K562 (cell line): ENCODE measurements around the gene NET1. TPM values are rescaled to one million over a fixed set of nuclear protein-coding genes. Genes with fewer than 3 reads are reported as not detected.

ENCODE experiments used
- ATAC-seq: fragments of 200-7000 bp; cut with Tn5 transposase; 3 replicates; pipeline ENCODE4 v1.9.1; 2020; ENCODE audit warnings: moderate library complexity
- BruUV-seq: library from RNA; stranded (reverse); fragments of 400-500 nt; replicated peaks from 2 replicates; lab custom pipeline; 2021; lab: Mats Ljungman, UMichigan
- CTCF ChIA-PET: fragments of 300-600 bp; formaldehyde crosslinking; extraction: SDS; loops from one replicate; lab custom pipeline; 2021; ENCODE audit warnings: low intra/inter-chr PET ratio; lab: Yijun Ruan, JAX
- POLR2A ChIA-PET: fragments of 300-600, 350-650 bp; sonication (Branson Sonifier 250); formaldehyde crosslinking; extraction: SDS; loops from one replicate; lab custom pipeline; 2021; ENCODE audit warnings: antibody characterized with exemption, inconsistent platforms; lab: Yijun Ruan, JAX
- DNase-seq, 4 experiments: peaks; one replicate each; pipeline versions ENCODE4 v3.0.0 to v3.0.0-alpha.2; 2011 to 2018; ENCODE audit warnings: low spot score in 3 of 4, mixed read lengths in 3 of 4; ENCODE audit errors: extremely low read depth in 1 of 4
- FAIRE-seq: peaks from 2 replicates; lab custom pipeline; 2011; peaks lifted over from hg19 to GRCh38; lab: Jason Lieb, UNC
- H2AFZ ChIP-seq: 2 replicates; pipeline ENCODE4 v1.6.0; 2011; ENCODE audit warnings: low read depth, low read length, control low read depth, inconsistent platforms
- H3K27ac ChIP-seq: fragments of 200-600 bp; 3 replicates; pipeline ENCODE4 v1.8.0; 2011; ENCODE audit warnings: low read depth, mild to moderate bottlenecking, control low read depth, inconsistent platforms, low read length, moderate library complexity, mixed read lengths; ENCODE audit errors: extremely low read depth
- H3K27me3 ChIP-seq, 2 experiments: fragments of 300-600 bp in 1 of 2; 2 replicates in 1 of 2; 3 replicates in 1 of 2; pipeline versions ENCODE4 v1.6.0 to v1.8.0; 2011; ENCODE audit warnings: inconsistent platforms in 2 of 2, low read length in 2 of 2, mild to moderate bottlenecking in 1 of 2, mixed read lengths in 1 of 2, moderate library complexity in 1 of 2; ENCODE audit not compliant: control insufficient read depth in 2 of 2, insufficient read depth in 2 of 2
- H3K36me3 ChIP-seq: fragments of 300-600 bp; 3 replicates; pipeline ENCODE4 v1.8.0; 2011; ENCODE audit warnings: mild to moderate bottlenecking, low read length, inconsistent platforms; ENCODE audit not compliant: control insufficient read depth, insufficient read depth
- H3K4me1 ChIP-seq, 2 experiments: fragments of 200-600 bp in 1 of 2; replicated peaks in 1 of 2; 2 replicates in 1 of 2; 3 replicates in 1 of 2; pipeline versions ENCODE4 v1.5.1 to v1.8.0; 2011; ENCODE audit warnings: inconsistent platforms in 2 of 2, low read length in 2 of 2, mild to moderate bottlenecking in 1 of 2, mixed read lengths in 1 of 2, moderate library complexity in 1 of 2; ENCODE audit not compliant: control insufficient read depth in 2 of 2, insufficient read depth in 2 of 2
- H3K4me2 ChIP-seq: 2 replicates; pipeline ENCODE4 v1.6.1; 2011; ENCODE audit warnings: low read length, control low read depth, inconsistent platforms, mixed read lengths; ENCODE audit not compliant: insufficient read depth
- H3K4me3 ChIP-seq: fragments of 200-600 bp; sonication (generic), shearing (Covaris generic); 2 replicates; pipeline ENCODE4 v1.5.1; 2016; ENCODE audit warnings: control low read depth, inconsistent platforms
- H3K79me2 ChIP-seq: fragments of 200-600 bp; 3 replicates; pipeline ENCODE4 v1.8.0; 2011; ENCODE audit warnings: low read length, inconsistent platforms; ENCODE audit not compliant: control insufficient read depth, insufficient read depth
- H3K9ac ChIP-seq, 2 experiments: 2 replicates each; pipeline versions ENCODE4 v1.6.0 to v1.6.1; 2011; ENCODE audit warnings: low read depth in 2 of 2, low read length in 2 of 2, control low read depth in 1 of 2, inconsistent platforms in 1 of 2, mild to moderate bottlenecking in 1 of 2, mixed read lengths in 1 of 2; ENCODE audit not compliant: insufficient read depth in 1 of 2
- H3K9me1 ChIP-seq: one replicate; pipeline ENCODE4 v1.6.0; 2011; ENCODE audit warnings: inconsistent platforms, mild to moderate bottlenecking, low read length, moderate library complexity; ENCODE audit not compliant: control insufficient read depth, insufficient read depth
- H3K9me3 ChIP-seq: replicated peaks from 2 replicates; pipeline ENCODE4 v1.5.1; 2011; ENCODE audit warnings: low read depth, low read length, inconsistent platforms; ENCODE audit not compliant: control insufficient read depth, insufficient read depth
- H4K20me1 ChIP-seq: replicated peaks from 2 replicates; pipeline ENCODE4 v1.6.1; 2011; ENCODE audit warnings: low read length, inconsistent platforms, mixed read lengths; ENCODE audit not compliant: control insufficient read depth, insufficient read depth
- ATF7 ChIP-seq: fragments of 450-650 bp; IDR thresholded peaks from 2 replicates; pipeline ENCODE4 v1.7.1; 2014; ENCODE audit warnings: mild to moderate bottlenecking, moderate library complexity
- HNRNPLL ChIP-seq: fragments of 200-400 bp; formaldehyde crosslinking; IDR thresholded peaks from 2 replicates; pipeline ENCODE4 v1.6.1; 2017; ENCODE audit warnings: low read length, low read depth, mild to moderate bottlenecking; ENCODE audit not compliant: poor library complexity, severe bottlenecking
- MAFF ChIP-seq: IDR thresholded peaks from 2 replicates; pipeline ENCODE4 v1.6.1; 2012; ENCODE audit warnings: low read length, improper control_type of control experiment
- ZNF121 ChIP-seq: sonication (generic); formaldehyde crosslinking; conservative IDR thresholded peaks from 2 replicates; pipeline ENCODE4 v1.8.0; 2022; ENCODE audit warnings: missing genetic modification reagents
- WGBS: fragments of 100-300 bp; shearing (Covaris generic); methylation state at CpG from one replicate; pipeline ENCODE4 v1.1.6; 2016; ENCODE audit warnings: low coverage, mixed read lengths; ENCODE audit not compliant: insufficient coverage; ENCODE audit errors: missing lambda C conversion rate; 5-methylcytosine and 5-hydroxymethylcytosine counted together
- in situ Hi-C: fragments of 300-500 bp; cut with MboI; formaldehyde crosslinking; loops from 4 replicates; pipeline ENCODE4 v1.15.0; 2018; ENCODE audit warnings: inconsistent platforms, mixed read lengths
- intact Hi-C: fragments of 100-400 bp; cut with micrococcal nuclease; formaldehyde crosslinking; loops from 2 replicates; pipeline ENCODE4 v1.14.2; 2022
- polyA plus RNA-seq, 8 experiments: library from polyadenylated mRNA; depleted of rRNA in 4 of 8; stranded (reverse) in 5 of 8; unstranded in 3 of 8; fragments of >200 nt; fragmentation: Nextera tagmentation in 2 of 8; fragmentation: Illumina TruSeq in 1 of 8; extraction: Ambion mirVana in 2 of 8; extraction: Trizol in 1 of 8; gene quantifications; 2 replicates each; pipeline versions ENCODE4 v1.2.1 to v1.2.3, GENCODE V29; 2011 to 2014; ENCODE audit warnings: inconsistent platforms in 1 of 8, missing spikeins in 1 of 8
- total RNA-seq, 7 experiments: library from RNA; depleted of rRNA in 6 of 7; stranded (reverse); fragments of >200 nt in 6 of 7; fragmentation: Illumina TruSeq in 2 of 7; extraction: Trizol in 2 of 7; gene quantifications; 2 replicates each; pipeline versions ENCODE4 v1.2.1 to v1.2.3, GENCODE V29; 2011 to 2021; ENCODE audit warnings: low replicate concordance in 1 of 7
- TF ChIP-seq, protein P1 (sequence below), 3 experiments: fragments of 200-800 bp in 1 of 3; fragments of 250-450 bp in 1 of 3; fragments of 450-650 bp in 1 of 3; sonication (Bioruptor Pico) in 1 of 3; sonication (Bioruptor generic) in 1 of 3; formaldehyde crosslinking in 1 of 3; IDR thresholded peaks; 2 replicates each; pipeline versions ENCODE4 v1.6.1 to v1.8.0; 2016 to 2022; ENCODE audit warnings: mild to moderate bottlenecking in 2 of 3, missing genetic modification characterization in 2 of 3, missing compliant biosample characterization in 1 of 3, moderate library complexity in 1 of 3
- TF ChIP-seq, protein P2 (sequence below), 2 experiments: IDR thresholded peaks in 1 of 2; conservative IDR thresholded peaks in 1 of 2; 2 replicates each; pipeline ENCODE4 v1.6.1; 2016; ENCODE audit warnings: low read depth in 2 of 2, mild to moderate bottlenecking in 1 of 2, missing compliant biosample characterization in 1 of 2, missing genetic modification characterization in 1 of 2, moderate library complexity in 1 of 2

Gene NET1
- total and polyA plus RNA-seq, 9 of the 15 experiments (the other 6 are each of a cell fraction or from before 2014, with no cell fraction given): 47.4 to 258 (median 106) TPM

GRCh38 chr10:5400468-5401240 lies 11.7 kb upstream of the NET1 start:
- FAIRE-seq: no peak

More at GRCh38 chr10:5400468-5401240, 11.7 kb upstream of the NET1 start:
- Histone ChIP-seq H2AFZ (no peak overlapping the region), H3K27me3 (no peaks in the 10 kb centered on the region), H3K9me1 (no peaks in the 10 kb centered on the region), H3K4me3 (no peak overlapping the region), H3K27ac (no peak overlapping the region), H3K36me3 (no peaks in the 10 kb centered on the region; the same call in 2 of the 3 replicates), H3K9me3 (no peaks in the 10 kb centered on the region), H3K79me2 (no peaks in the 10 kb centered on the region), H3K4me1 (peaks cover 2 to 21% of the 10 kb centered on the region in 2 experiments; a peak in 3 of 5 replicates), H3K9ac (no peak overlapping the region), H3K4me2 (no peak overlapping the region), H4K20me1 (no peaks in the 10 kb centered on the region)
- BruUV-seq: no TSS peak
- intact Hi-C loops: no loop called here
- ChIA-PET CTCF (no interaction called here), POLR2A (interaction anchor here (1.0 kb wide), 1 partner anchor 574 kb away, joined by 3 read pairs; the partner anchor contains the start of gene AKR1E2)
- DNase-seq: no peak
- no peak for ATAC-seq
- 78% methylated on average over 9 of the region's 9 CpGs for WGBS
- in situ Hi-C loops: no loop called here
- TF ChIP-seq, protein P1, sequence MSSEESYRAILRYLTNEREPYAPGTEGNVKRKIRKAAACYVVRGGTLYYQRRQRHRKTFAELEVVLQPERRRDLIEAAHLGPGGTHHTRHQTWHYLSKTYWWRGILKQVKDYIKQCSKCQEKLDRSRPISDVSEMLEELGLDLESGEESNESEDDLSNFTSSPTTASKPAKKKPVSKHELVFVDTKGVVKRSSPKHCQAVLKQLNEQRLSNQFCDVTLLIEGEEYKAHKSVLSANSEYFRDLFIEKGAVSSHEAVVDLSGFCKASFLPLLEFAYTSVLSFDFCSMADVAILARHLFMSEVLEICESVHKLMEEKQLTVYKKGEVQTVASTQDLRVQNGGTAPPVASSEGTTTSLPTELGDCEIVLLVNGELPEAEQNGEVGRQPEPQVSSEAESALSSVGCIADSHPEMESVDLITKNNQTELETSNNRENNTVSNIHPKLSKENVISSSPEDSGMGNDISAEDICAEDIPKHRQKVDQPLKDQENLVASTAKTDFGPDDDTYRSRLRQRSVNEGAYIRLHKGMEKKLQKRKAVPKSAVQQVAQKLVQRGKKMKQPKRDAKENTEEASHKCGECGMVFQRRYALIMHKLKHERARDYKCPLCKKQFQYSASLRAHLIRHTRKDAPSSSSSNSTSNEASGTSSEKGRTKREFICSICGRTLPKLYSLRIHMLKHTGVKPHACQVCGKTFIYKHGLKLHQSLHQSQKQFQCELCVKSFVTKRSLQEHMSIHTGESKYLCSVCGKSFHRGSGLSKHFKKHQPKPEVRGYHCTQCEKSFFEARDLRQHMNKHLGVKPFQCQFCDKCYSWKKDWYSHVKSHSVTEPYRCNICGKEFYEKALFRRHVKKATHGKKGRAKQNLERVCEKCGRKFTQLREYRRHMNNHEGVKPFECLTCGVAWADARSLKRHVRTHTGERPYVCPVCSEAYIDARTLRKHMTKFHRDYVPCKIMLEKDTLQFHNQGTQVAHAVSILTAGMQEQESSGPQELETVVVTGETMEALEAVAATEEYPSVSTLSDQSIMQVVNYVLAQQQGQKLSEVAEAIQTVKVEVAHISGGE (CRISPR knock-in tag; IDR thresholded peaks at IDR 0.05): no peak
- TF ChIP-seq MAFF (no peak), ATF7 (no peak), ZNF121 (no peak), HNRNPLL (no peak)
- TF ChIP-seq, protein P2, sequence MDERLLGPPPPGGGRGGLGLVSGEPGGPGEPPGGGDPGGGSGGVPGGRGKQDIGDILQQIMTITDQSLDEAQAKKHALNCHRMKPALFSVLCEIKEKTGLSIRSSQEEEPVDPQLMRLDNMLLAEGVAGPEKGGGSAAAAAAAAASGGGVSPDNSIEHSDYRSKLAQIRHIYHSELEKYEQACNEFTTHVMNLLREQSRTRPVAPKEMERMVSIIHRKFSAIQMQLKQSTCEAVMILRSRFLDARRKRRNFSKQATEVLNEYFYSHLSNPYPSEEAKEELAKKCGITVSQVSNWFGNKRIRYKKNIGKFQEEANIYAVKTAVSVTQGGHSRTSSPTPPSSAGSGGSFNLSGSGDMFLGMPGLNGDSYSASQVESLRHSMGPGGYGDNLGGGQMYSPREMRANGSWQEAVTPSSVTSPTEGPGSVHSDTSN (CRISPR knock-in tag; IDR thresholded peaks at IDR 0.05; ENCODE audit: low read depth): no peak
- TF ChIP-seq, protein P2 (tag; conservative IDR thresholded peaks at IDR 0.05; ENCODE audit: low read depth): no peak
